Measurements from ENCODE around the gene ARHGEF18. TPM values are rescaled to one million over a fixed set of nuclear protein-coding genes. Genes with fewer than 3 reads are reported as not detected.
A peak's percentile ranks its signal among the peaks of the same experiment; 100 is the strongest.

Gene ARHGEF18
- total and polyA plus RNA-seq, 2 experiments from 2014 or later, result 12.3 to 31.9 TPM

- DNase-seq (ENCODE audit: low read depth in 1 of 2, low spot score in 1 of 2), result peak in 1 of 2 donors; percentile 90
- H3K9me3 ChIP-seq (ENCODE audit: low read depth), result no peaks in the 10 kb centered on the region
- H3K36me3 ChIP-seq, result no peaks in the 10 kb centered on the region
- H3K4me1 ChIP-seq (ENCODE audit: low read depth), result peaks cover 4% of the 10 kb centered on the region
- no peak for TF ChIP-seq CTCF (IDR thresholded peaks at IDR 0.05; ENCODE audit: low read depth, low read length)
- no peak overlapping the region for H3K4me3 ChIP-seq
- H3K27me3 ChIP-seq, result no peaks in the 10 kb centered on the region
- H3K27ac ChIP-seq, result no peak overlapping the region
Observed at GRCh38 chr19:7397687-7398086, 49.0 kb downstream of the ARHGEF18 start.

Other genes starting within 250 kb of the ARHGEF18 start
- 27.8 and 34.9 TPM in 2 replicates for gene INSR, start 54.5 kb upstream of the ARHGEF18 start, total RNA-seq
- gene INSR, start 54.5 kb upstream of the ARHGEF18 start, polyA plus RNA-seq, result 7.0 and 8.6 TPM in 2 replicates
- 5.5 and 6.5 TPM in 2 replicates for gene PEX11G, start 140.1 kb downstream of the ARHGEF18 start, total RNA-seq
- gene PEX11G, start 140.1 kb downstream of the ARHGEF18 start, polyA plus RNA-seq, result 6.1 and 11.2 TPM in 2 replicates
- gene ZNF358, start 167.2 kb downstream of the ARHGEF18 start, total RNA-seq, result 95.1 and 99.6 TPM in 2 replicates
- 35.4 and 40.7 TPM in 2 replicates for gene ZNF358, start 167.2 kb downstream of the ARHGEF18 start, polyA plus RNA-seq
- gene MCOLN1, start 173.7 kb downstream of the ARHGEF18 start, total RNA-seq, result 5.8 and 6.9 TPM in 2 replicates
- gene MCOLN1, start 173.7 kb downstream of the ARHGEF18 start, polyA plus RNA-seq, result 13.7 and 24.7 TPM in 2 replicates
- gene PNPLA6, start 186.8 kb downstream of the ARHGEF18 start, total RNA-seq, result 48.1 and 56.4 TPM in 2 replicates
- gene PNPLA6, start 186.8 kb downstream of the ARHGEF18 start, polyA plus RNA-seq, result 21.5 and 29.3 TPM in 2 replicates
- gene CAMSAP3, start 246.9 kb downstream of the ARHGEF18 start, total RNA-seq, result 10.6 and 10.8 TPM in 2 replicates
- 10.4 and 13.5 TPM in 2 replicates for gene CAMSAP3, start 246.9 kb downstream of the ARHGEF18 start, polyA plus RNA-seq